ENCODE results near the gene DPH3. TPM values are rescaled to one million over a fixed set of nuclear protein-coding genes. Genes with fewer than 3 reads are reported as not detected.

Gene DPH3
- total and polyA plus RNA-seq, 10 of the 15 experiments (the other 5 are each of a cell fraction or from before 2014, with no cell fraction given), result 10.8 to 71.8 (median 23.4) TPM

GRCh38 chr3:16279010-16279801 is 14.5 kb upstream of the DPH3 start:
- in situ Hi-C loops (cut with MboI), result loop anchor here (25.0 kb wide), 2 partner anchors 758 to 933 kb away; no protein-coding TSS in a partner anchor
- SMC1A ChIA-PET (ENCODE audit: uncharacterized antibody, unreplicated experiment), result interaction anchor here (1.3 to 1.7 kb wide), 4 partner anchors 11 to 321 kb away, joined by 3 to 4 read pairs (median 4); partner anchors contain the start of genes DPH3 and OXNAD1
- RAD21 ChIA-PET (ENCODE audit: unreplicated experiment), result interaction anchor here (0.9 to 1.4 kb wide), 2 partner anchors 9 to 10 kb away, joined by 3 read pairs; no protein-coding TSS in a partner anchor
- peaks cover 0 to 5% of the 10 kb centered on the region in 2 experiments; a peak in 3 of 4 replicates for H3K36me3 ChIP-seq (ENCODE audit: control insufficient read depth in 2 of 2, insufficient read depth in 2 of 2, low read length in 1 of 2)
- FAIRE-seq (no peak), ATAC-seq (no peak), DNase-seq (ENCODE audit: low read depth, low spot score) (no peak)
- no peak overlapping the region for H3K27ac ChIP-seq (ENCODE audit: control insufficient read depth, insufficient read depth)
- H3K9me3 ChIP-seq (replicated peaks; ENCODE audit: control insufficient read depth, insufficient read depth, low read length), result no peaks in the 10 kb centered on the region
- no peaks in the 10 kb centered on the region for H3K27me3 ChIP-seq (replicated peaks in 1 of 2; ENCODE audit: control insufficient read depth in 2 of 2, insufficient read depth in 2 of 2, low read length in 1 of 2)
- no peak overlapping the region for H3K4me3 ChIP-seq
- intact Hi-C loops (cut with micrococcal nuclease; ENCODE audit: unreplicated experiment), result no loop called here
- H3K4me2 ChIP-seq (ENCODE audit: control insufficient read depth, insufficient read depth), result no peak overlapping the region
- H3K9ac ChIP-seq (ENCODE audit: control insufficient read depth, insufficient read depth, low read length), result no peak overlapping the region
- no peaks in the 10 kb centered on the region for H3K79me2 ChIP-seq (ENCODE audit: control insufficient read depth, insufficient read depth, low read length)
- whole genome bisulfite sequencing (ENCODE audit: insufficient coverage, insufficient replicate concordance, low lambda C conversion rate, missing lambda C conversion rate), result 83% methylated on average over 3 of the region's 3 CpGs
- BruUV-seq (replicated peaks), result no TSS peak
- POLR2A ChIA-PET, result no interaction called here
- H4K20me1 ChIP-seq (ENCODE audit: control insufficient read depth, insufficient read depth), result no peaks in the 10 kb centered on the region
- no peaks in the 10 kb centered on the region for H3K4me1 ChIP-seq (ENCODE audit: control insufficient read depth, insufficient read depth, low read length)
- TF ChIP-seq CBX3 (IDR thresholded peaks at IDR 0.05; ENCODE audit: borderline replicate concordance, low read depth) (no peak), SMC3 (IDR thresholded peaks at IDR 0.05; ENCODE audit: borderline replicate concordance, low read length) (no peak), GABPA (IDR thresholded peaks at IDR 0.05; ENCODE audit: low read depth) (no peak)
- CTCF ChIA-PET, result interaction anchor here (0.8 to 2.5 kb wide), 4 partner anchors 8 to 15 kb away, joined by 3 to 9 read pairs (median 4); partner anchors contain the start of genes DPH3 and OXNAD1
- H2AFZ ChIP-seq (ENCODE audit: control insufficient read depth, low read depth, low read length), result no peak overlapping the region

GRCh38 chr3:16277471-16277870 is 12.7 kb upstream of the DPH3 start:
- no peak overlapping the region for H3K27ac ChIP-seq (ENCODE audit: control insufficient read depth, insufficient read depth)
- no peaks in the 10 kb centered on the region for H3K79me2 ChIP-seq (ENCODE audit: control insufficient read depth, insufficient read depth, low read length)
- H3K36me3 ChIP-seq (ENCODE audit: control insufficient read depth in 2 of 2, insufficient read depth in 2 of 2, low read length in 1 of 2), result peaks cover 0 to 5% of the 10 kb centered on the region in 2 experiments; a peak in 3 of 4 replicates
- BruUV-seq (replicated peaks), result no TSS peak
- no peak for DNase-seq (ENCODE audit: low read depth, low spot score)
- no peak overlapping the region for H3K9ac ChIP-seq (ENCODE audit: control insufficient read depth, insufficient read depth, low read length)
- H4K20me1 ChIP-seq (ENCODE audit: control insufficient read depth, insufficient read depth), result no peaks in the 10 kb centered on the region
- no peak overlapping the region for H3K4me3 ChIP-seq
- H2AFZ ChIP-seq (ENCODE audit: control insufficient read depth, low read depth, low read length), result no peak overlapping the region
- intact Hi-C loops (cut with micrococcal nuclease; ENCODE audit: unreplicated experiment), result no loop called here
- ChIA-PET CTCF (interaction anchor here (1.0 to 2.5 kb wide), 2 partner anchors 8 to 12 kb away, joined by 4 to 9 read pairs; partner anchors contain the start of genes DPH3 and OXNAD1), RAD21 (ENCODE audit: unreplicated experiment) (interaction anchor here (1.4 kb wide), 2 partner anchors 8 to 13 kb away, joined by 3 read pairs; no protein-coding TSS in a partner anchor), SMC1A (ENCODE audit: uncharacterized antibody, unreplicated experiment) (interaction anchor here (1.4 kb wide), 1 partner anchor 13 kb away, joined by 4 read pairs; no protein-coding TSS in a partner anchor), POLR2A (no interaction called here)
- ATAC-seq, result no peak
- no peaks in the 10 kb centered on the region for H3K9me3 ChIP-seq (replicated peaks; ENCODE audit: control insufficient read depth, insufficient read depth, low read length)
- no peak for FAIRE-seq
- H3K4me2 ChIP-seq (ENCODE audit: control insufficient read depth, insufficient read depth), result no peak overlapping the region
- in situ Hi-C loops (cut with MboI), result loop anchor here (25.0 kb wide), 2 partner anchors 760 to 935 kb away; no protein-coding TSS in a partner anchor
- no peaks in the 10 kb centered on the region for H3K27me3 ChIP-seq (replicated peaks in 1 of 2; ENCODE audit: control insufficient read depth in 2 of 2, insufficient read depth in 2 of 2, low read length in 1 of 2)
- 99% methylated on average over 3 of the region's 3 CpGs for WGBS (ENCODE audit: insufficient coverage, insufficient replicate concordance, low lambda C conversion rate, missing lambda C conversion rate)
- H3K4me1 ChIP-seq (ENCODE audit: control insufficient read depth, insufficient read depth, low read length), result no peaks in the 10 kb centered on the region
- no peak for TF ChIP-seq IRF3 (IDR thresholded peaks at IDR 0.05)
- TF ChIP-seq YBX1 (IDR thresholded peaks at IDR 0.05), result no peak
- no peak for TF ChIP-seq USF1 (IDR thresholded peaks at IDR 0.05; ENCODE audit: borderline replicate concordance, extremely low read length, insufficient read depth, low read depth, low read length)
- TF ChIP-seq MTA2 (IDR thresholded peaks at IDR 0.05; ENCODE audit: low read depth), result no peak
- TF ChIP-seq MTA3 (IDR thresholded peaks at IDR 0.05; ENCODE audit: borderline replicate concordance, low read length), result no peak
- no peak for TF ChIP-seq YY1 (IDR thresholded peaks at IDR 0.05; ENCODE audit: low read depth, low read length)

All from GM12878 (cell line).